ENCODE results near the gene CDK2AP2. TPM values are rescaled to one million over a fixed set of nuclear protein-coding genes. Genes with fewer than 3 reads are reported as not detected.

The CDK2AP2 gene
- total and polyA plus RNA-seq, 10 of the 15 experiments (the other 5 are each of a cell fraction or from before 2014, with no cell fraction given): 8.0 to 177 (median 40.9) TPM

DNA sequence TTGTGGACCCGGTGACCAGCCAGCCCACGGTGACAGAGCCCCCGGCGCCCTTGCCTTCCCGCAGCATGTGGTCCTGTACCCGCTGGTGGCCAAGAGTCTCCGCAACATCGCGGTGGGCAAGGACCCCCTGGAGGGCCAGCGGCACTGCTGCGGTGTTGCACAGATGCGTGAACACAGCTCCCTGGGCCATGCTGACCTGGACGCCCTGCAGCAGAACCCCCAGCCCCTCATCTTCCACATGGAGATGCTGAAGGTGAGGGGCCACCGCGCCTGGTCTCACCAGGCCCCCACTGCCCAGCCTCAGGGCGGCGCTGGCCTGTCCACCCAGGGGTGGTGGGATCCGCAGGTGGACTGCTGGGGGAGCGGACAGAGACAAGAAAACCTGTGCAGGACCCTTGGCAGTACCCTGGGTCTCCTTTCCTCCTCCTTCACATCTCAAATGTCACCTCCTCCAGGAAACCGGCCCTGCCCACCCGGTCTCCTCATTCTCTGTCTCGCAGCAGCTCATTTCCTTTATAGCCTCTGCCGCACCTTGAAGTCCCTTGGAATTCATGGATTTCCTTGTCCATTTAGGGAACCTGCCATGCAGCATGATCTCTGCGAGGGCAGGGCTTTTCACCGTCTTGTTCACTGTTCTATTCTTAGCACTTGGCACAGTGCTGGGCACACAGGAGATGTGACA lies 18.6 kb downstream of the CDK2AP2 start:
- H3K27me3 ChIP-seq (replicated peaks in 1 of 2; ENCODE audit: control insufficient read depth in 2 of 2, insufficient read depth in 2 of 2, low read length in 1 of 2): no peaks in the 10 kb centered on the region
- 88% methylated on average over 24 of the region's 25 CpGs for WGBS (ENCODE audit: insufficient coverage, insufficient replicate concordance, low lambda C conversion rate, missing lambda C conversion rate)
- H3K36me3 ChIP-seq (ENCODE audit: control insufficient read depth in 2 of 2, insufficient read depth in 2 of 2, low read length in 1 of 2): peaks cover 4 to 23% of the 10 kb centered on the region in 2 experiments; a peak in 3 of 4 replicates
- FAIRE-seq: no peak
- no peak overlapping the region for H3K4me2 ChIP-seq (ENCODE audit: control insufficient read depth, insufficient read depth)
- TF ChIP-seq TAF1 (IDR thresholded peaks at IDR 0.05; ENCODE audit: borderline replicate concordance, low read depth, low read length) (no peak), PAX8 (IDR thresholded peaks at IDR 0.05) (no peak), HDAC2 (IDR thresholded peaks at IDR 0.05) (no peak), PAX5 (IDR thresholded peaks at IDR 0.05; ENCODE audit: borderline replicate concordance, low read depth, low read length) (no peak), NFIC (IDR thresholded peaks at IDR 0.05; ENCODE audit: low read depth, low read length) (no peak), RUNX3 (IDR thresholded peaks at IDR 0.05; ENCODE audit: low read length) (no peak), YBX1 (IDR thresholded peaks at IDR 0.05) (no peak), JUND (IDR thresholded peaks at IDR 0.05; ENCODE audit: low read depth, low read length) (no peak), MXI1 (IDR thresholded peaks at IDR 0.05; ENCODE audit: low read depth, low read length) (no peak), SREBF2 (IDR thresholded peaks at IDR 0.05; ENCODE audit: low read length) (no peak)
- TF ChIP-seq, protein P1, sequence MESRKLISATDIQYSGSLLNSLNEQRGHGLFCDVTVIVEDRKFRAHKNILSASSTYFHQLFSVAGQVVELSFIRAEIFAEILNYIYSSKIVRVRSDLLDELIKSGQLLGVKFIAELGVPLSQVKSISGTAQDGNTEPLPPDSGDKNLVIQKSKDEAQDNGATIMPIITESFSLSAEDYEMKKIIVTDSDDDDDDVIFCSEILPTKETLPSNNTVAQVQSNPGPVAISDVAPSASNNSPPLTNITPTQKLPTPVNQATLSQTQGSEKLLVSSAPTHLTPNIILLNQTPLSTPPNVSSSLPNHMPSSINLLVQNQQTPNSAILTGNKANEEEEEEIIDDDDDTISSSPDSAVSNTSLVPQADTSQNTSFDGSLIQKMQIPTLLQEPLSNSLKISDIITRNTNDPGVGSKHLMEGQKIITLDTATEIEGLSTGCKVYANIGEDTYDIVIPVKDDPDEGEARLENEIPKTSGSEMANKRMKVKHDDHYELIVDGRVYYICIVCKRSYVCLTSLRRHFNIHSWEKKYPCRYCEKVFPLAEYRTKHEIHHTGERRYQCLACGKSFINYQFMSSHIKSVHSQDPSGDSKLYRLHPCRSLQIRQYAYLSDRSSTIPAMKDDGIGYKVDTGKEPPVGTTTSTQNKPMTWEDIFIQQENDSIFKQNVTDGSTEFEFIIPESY (IDR thresholded peaks at IDR 0.05): no peak
- TF ChIP-seq, protein P2, sequence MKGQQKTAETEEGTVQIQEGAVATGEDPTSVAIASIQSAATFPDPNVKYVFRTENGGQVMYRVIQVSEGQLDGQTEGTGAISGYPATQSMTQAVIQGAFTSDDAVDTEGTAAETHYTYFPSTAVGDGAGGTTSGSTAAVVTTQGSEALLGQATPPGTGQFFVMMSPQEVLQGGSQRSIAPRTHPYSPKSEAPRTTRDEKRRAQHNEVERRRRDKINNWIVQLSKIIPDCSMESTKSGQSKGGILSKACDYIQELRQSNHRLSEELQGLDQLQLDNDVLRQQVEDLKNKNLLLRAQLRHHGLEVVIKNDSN (IDR thresholded peaks at IDR 0.05; ENCODE audit: borderline replicate concordance, extremely low read length, insufficient read depth, low read depth, low read length): no peak
- TF ChIP-seq, protein P3, sequence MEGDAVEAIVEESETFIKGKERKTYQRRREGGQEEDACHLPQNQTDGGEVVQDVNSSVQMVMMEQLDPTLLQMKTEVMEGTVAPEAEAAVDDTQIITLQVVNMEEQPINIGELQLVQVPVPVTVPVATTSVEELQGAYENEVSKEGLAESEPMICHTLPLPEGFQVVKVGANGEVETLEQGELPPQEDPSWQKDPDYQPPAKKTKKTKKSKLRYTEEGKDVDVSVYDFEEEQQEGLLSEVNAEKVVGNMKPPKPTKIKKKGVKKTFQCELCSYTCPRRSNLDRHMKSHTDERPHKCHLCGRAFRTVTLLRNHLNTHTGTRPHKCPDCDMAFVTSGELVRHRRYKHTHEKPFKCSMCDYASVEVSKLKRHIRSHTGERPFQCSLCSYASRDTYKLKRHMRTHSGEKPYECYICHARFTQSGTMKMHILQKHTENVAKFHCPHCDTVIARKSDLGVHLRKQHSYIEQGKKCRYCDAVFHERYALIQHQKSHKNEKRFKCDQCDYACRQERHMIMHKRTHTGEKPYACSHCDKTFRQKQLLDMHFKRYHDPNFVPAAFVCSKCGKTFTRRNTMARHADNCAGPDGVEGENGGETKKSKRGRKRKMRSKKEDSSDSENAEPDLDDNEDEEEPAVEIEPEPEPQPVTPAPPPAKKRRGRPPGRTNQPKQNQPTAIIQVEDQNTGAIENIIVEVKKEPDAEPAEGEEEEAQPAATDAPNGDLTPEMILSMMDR (IDR thresholded peaks at IDR 0.05 in 2 of 3, conservative IDR thresholded peaks at IDR 0.05 in 1 of 3; ENCODE audit: control insufficient read depth in 2 of 3, extremely low read depth in 1 of 3, insufficient read depth in 1 of 3, low read depth in 3 of 3, low read length in 3 of 3): no peak
- RAD21 ChIA-PET (ENCODE audit: unreplicated experiment): interaction anchor here (1.1 to 6.9 kb wide), 3 partner anchors 16 to 87 kb away, joined by 3 to 95 read pairs (median 68); partner anchors contain the start of genes PITPNM1, PPP1CA, PTPRCAP and TBC1D10C
- POLR2A ChIA-PET: interaction anchor here (0.7 to 6.8 kb wide), 4 partner anchors 11 to 87 kb away, joined by 3 to 112 read pairs (median 3); partner anchors contain the start of genes PPP1CA and TBC1D10C
- H2AFZ ChIP-seq (ENCODE audit: control insufficient read depth, low read depth, low read length): no peak overlapping the region
- H4K20me1 ChIP-seq (ENCODE audit: control insufficient read depth, insufficient read depth): no peaks in the 10 kb centered on the region
- peaks cover 20% of the 10 kb centered on the region for H3K79me2 ChIP-seq (ENCODE audit: control insufficient read depth, insufficient read depth, low read length)
- H3K9me3 ChIP-seq (replicated peaks; ENCODE audit: control insufficient read depth, insufficient read depth, low read length): no peaks in the 10 kb centered on the region
- H3K27ac ChIP-seq (ENCODE audit: control insufficient read depth, insufficient read depth): no peak overlapping the region
- no peak for DNase-seq (ENCODE audit: low read depth, low spot score)
- BruUV-seq (replicated peaks): no TSS peak
- in situ Hi-C loops (cut with MboI) (no loop called here), intact Hi-C loops (cut with micrococcal nuclease; ENCODE audit: unreplicated experiment) (loop anchor here (10.0 kb wide), 1 partner anchor 225 kb away; the partner anchor contains the start of gene GRK2)
- ATAC-seq: no peak
- H3K9ac ChIP-seq (ENCODE audit: control insufficient read depth, insufficient read depth, low read length): no peak overlapping the region
- H3K4me3 ChIP-seq: no peak overlapping the region
- CTCF ChIA-PET: interaction anchor here (0.5 to 6.7 kb wide), 3 partner anchors 17 to 87 kb away, joined by 3 to 37 read pairs (median 4); partner anchors contain the start of genes PPP1CA, PTPRCAP and TBC1D10C
- H3K4me1 ChIP-seq (ENCODE audit: control insufficient read depth, insufficient read depth, low read length): peaks cover 34% of the 10 kb centered on the region
- SMC1A ChIA-PET (ENCODE audit: uncharacterized antibody, unreplicated experiment): interaction anchor here (4.8 kb wide), 1 partner anchor 16 kb away, joined by 23 read pairs; the partner anchor contains the start of gene PITPNM1

Data from GM12878 (cell line).